ENCODE data around the gene PURB. TPM values are rescaled to one million over a fixed set of nuclear protein-coding genes. Genes with fewer than 3 reads are reported as not detected.

The PURB gene
- total and polyA plus RNA-seq, 9 of the 15 experiments (the other 6 are each of a cell fraction or from before 2014, with no cell fraction given), result 1.6 to 14.1 (median 8.8) TPM

- peak; percentile 82 for TF ChIP-seq THAP12 (CRISPR knock-in tag; IDR thresholded peaks at IDR 0.05)
- peak; percentile 64 for TF ChIP-seq MEIS2 (IDR thresholded peaks at IDR 0.05; ENCODE audit: partially characterized antibody)
- peak; percentile 96 for TF ChIP-seq RBFOX2 (IDR thresholded peaks at IDR 0.05; ENCODE audit: low read depth, low read length)
- TF ChIP-seq PHTF2 (CRISPR knock-in tag; IDR thresholded peaks at IDR 0.05), result no peak
- TF ChIP-seq TAF9B (IDR thresholded peaks at IDR 0.05; ENCODE audit: partially characterized antibody), result peak; percentile 90
- TF ChIP-seq FOXJ3 (CRISPR knock-in tag; IDR thresholded peaks at IDR 0.05), result no peak
- TF ChIP-seq, protein P1, sequence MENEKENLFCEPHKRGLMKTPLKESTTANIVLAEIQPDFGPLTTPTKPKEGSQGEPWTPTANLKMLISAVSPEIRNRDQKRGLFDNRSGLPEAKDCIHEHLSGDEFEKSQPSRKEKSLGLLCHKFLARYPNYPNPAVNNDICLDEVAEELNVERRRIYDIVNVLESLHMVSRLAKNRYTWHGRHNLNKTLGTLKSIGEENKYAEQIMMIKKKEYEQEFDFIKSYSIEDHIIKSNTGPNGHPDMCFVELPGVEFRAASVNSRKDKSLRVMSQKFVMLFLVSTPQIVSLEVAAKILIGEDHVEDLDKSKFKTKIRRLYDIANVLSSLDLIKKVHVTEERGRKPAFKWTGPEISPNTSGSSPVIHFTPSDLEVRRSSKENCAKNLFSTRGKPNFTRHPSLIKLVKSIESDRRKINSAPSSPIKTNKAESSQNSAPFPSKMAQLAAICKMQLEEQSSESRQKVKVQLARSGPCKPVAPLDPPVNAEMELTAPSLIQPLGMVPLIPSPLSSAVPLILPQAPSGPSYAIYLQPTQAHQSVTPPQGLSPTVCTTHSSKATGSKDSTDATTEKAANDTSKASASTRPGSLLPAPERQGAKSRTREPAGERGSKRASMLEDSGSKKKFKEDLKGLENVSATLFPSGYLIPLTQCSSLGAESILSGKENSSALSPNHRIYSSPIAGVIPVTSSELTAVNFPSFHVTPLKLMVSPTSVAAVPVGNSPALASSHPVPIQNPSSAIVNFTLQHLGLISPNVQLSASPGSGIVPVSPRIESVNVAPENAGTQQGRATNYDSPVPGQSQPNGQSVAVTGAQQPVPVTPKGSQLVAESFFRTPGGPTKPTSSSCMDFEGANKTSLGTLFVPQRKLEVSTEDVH (IDR thresholded peaks at IDR 0.05; ENCODE audit: low read depth, partially characterized antibody), result peak; percentile 81
- TF ChIP-seq SMARCA5 (IDR thresholded peaks at IDR 0.05), result no peak; the same call in 1 of the 2 replicates
- peak; percentile 87 for TF ChIP-seq SIN3B (IDR thresholded peaks at IDR 0.05; ENCODE audit: low read depth)
- no peak for TF ChIP-seq ARID3B (CRISPR knock-in tag; IDR thresholded peaks at IDR 0.05; ENCODE audit: borderline replicate concordance)
- TF ChIP-seq TCF3 (CRISPR knock-in tag; IDR thresholded peaks at IDR 0.05), result peak; percentile 43; the same call in 1 of the 2 replicates
- peak; percentile 80 for TF ChIP-seq CHD1 (IDR thresholded peaks at IDR 0.05; ENCODE audit: low read length)
- peak; percentile 80 to 84 for TF ChIP-seq NRF1 (conservative IDR thresholded peaks at IDR 0.05 in 1 of 2, IDR thresholded peaks at IDR 0.05 in 1 of 2)
- TF ChIP-seq U2AF2 (optimal IDR thresholded peaks at IDR 0.05; ENCODE audit: low read depth, low read length), result no peak
- peak; percentile 87 for TF ChIP-seq FOSL1 (tag; conservative IDR thresholded peaks at IDR 0.05)
- peak; percentile 79; the same call in 1 of the 2 replicates for TF ChIP-seq ZBTB17 (CRISPR knock-in tag; IDR thresholded peaks at IDR 0.05)
- TF ChIP-seq, protein P2, sequence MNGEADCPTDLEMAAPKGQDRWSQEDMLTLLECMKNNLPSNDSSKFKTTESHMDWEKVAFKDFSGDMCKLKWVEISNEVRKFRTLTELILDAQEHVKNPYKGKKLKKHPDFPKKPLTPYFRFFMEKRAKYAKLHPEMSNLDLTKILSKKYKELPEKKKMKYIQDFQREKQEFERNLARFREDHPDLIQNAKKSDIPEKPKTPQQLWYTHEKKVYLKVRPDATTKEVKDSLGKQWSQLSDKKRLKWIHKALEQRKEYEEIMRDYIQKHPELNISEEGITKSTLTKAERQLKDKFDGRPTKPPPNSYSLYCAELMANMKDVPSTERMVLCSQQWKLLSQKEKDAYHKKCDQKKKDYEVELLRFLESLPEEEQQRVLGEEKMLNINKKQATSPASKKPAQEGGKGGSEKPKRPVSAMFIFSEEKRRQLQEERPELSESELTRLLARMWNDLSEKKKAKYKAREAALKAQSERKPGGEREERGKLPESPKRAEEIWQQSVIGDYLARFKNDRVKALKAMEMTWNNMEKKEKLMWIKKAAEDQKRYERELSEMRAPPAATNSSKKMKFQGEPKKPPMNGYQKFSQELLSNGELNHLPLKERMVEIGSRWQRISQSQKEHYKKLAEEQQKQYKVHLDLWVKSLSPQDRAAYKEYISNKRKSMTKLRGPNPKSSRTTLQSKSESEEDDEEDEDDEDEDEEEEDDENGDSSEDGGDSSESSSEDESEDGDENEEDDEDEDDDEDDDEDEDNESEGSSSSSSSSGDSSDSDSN (IDR thresholded peaks at IDR 0.05; ENCODE audit: borderline replicate concordance in 1 of 2, low read depth in 2 of 2, low read length in 2 of 2), result no peak; a peak in 1 of 4 replicates
- 0 out of 2 replicates have a peak, but pooled peaks have one; percentile 74 for TF ChIP-seq POLR2AphosphoS2 (IDR thresholded peaks at IDR 0.05; ENCODE audit: low read length)
Measured at GRCh38 chr7:44885394-44886317, at the start of gene PURB (continued).

Measured in K562 (cell line).